Measurements from ENCODE around the gene CMSS1.

DNA sequence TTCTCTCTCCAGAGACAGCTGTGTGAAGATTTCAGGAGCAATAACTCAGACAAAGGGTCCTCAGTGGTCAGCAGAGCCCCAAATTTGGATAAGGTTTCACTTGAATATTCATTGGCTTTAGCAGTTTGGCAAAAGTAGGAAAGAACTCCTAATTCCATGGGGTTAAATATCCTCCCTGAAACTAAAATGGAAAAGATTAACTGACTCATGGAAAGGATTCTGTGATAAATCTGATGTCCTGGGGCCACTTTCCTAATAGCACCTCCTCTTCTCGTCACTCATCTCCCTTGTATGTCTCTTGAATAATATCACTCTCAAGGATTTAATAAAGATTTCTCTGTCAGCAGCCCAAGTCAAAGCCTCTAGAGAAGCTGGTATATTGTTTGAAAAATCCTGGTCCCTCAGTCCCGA lies 409.9 kb downstream of the CMSS1 start:
- TF ChIP-seq, protein P1, sequence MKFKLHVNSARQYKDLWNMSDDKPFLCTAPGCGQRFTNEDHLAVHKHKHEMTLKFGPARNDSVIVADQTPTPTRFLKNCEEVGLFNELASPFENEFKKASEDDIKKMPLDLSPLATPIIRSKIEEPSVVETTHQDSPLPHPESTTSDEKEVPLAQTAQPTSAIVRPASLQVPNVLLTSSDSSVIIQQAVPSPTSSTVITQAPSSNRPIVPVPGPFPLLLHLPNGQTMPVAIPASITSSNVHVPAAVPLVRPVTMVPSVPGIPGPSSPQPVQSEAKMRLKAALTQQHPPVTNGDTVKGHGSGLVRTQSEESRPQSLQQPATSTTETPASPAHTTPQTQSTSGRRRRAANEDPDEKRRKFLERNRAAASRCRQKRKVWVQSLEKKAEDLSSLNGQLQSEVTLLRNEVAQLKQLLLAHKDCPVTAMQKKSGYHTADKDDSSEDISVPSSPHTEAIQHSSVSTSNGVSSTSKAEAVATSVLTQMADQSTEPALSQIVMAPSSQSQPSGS (CRISPR knock-in tag; IDR thresholded peaks at IDR 0.05) = no peak
- TF ChIP-seq, protein P2, sequence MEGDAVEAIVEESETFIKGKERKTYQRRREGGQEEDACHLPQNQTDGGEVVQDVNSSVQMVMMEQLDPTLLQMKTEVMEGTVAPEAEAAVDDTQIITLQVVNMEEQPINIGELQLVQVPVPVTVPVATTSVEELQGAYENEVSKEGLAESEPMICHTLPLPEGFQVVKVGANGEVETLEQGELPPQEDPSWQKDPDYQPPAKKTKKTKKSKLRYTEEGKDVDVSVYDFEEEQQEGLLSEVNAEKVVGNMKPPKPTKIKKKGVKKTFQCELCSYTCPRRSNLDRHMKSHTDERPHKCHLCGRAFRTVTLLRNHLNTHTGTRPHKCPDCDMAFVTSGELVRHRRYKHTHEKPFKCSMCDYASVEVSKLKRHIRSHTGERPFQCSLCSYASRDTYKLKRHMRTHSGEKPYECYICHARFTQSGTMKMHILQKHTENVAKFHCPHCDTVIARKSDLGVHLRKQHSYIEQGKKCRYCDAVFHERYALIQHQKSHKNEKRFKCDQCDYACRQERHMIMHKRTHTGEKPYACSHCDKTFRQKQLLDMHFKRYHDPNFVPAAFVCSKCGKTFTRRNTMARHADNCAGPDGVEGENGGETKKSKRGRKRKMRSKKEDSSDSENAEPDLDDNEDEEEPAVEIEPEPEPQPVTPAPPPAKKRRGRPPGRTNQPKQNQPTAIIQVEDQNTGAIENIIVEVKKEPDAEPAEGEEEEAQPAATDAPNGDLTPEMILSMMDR (CRISPR knock-in tag; IDR thresholded peaks at IDR 0.05) = no peak
- no peak for TF ChIP-seq MYC (CRISPR knock-in tag; IDR thresholded peaks at IDR 0.05; ENCODE audit: borderline replicate concordance)
- no peak for TF ChIP-seq NONO (IDR thresholded peaks at IDR 0.05)
- TF ChIP-seq NONO (CRISPR knock-in tag; conservative IDR thresholded peaks at IDR 0.05) = no peak
- TF ChIP-seq PHB2 (IDR thresholded peaks at IDR 0.05; ENCODE audit: partially characterized antibody) = no peak
- TF ChIP-seq ZC3H4 (CRISPR knock-in tag; IDR thresholded peaks at IDR 0.05; ENCODE audit: borderline replicate concordance) = no peak
- TF ChIP-seq NR2C2 (CRISPR knock-in tag; IDR thresholded peaks at IDR 0.05; ENCODE audit: borderline replicate concordance) = no peak
- TF ChIP-seq ZMYM2 (CRISPR knock-in tag; IDR thresholded peaks at IDR 0.05) = no peak
- no peak for TF ChIP-seq FLYWCH1 (CRISPR knock-in tag; IDR thresholded peaks at IDR 0.05)
- no peak for TF ChIP-seq KAT7 (CRISPR knock-in tag; IDR thresholded peaks at IDR 0.05; ENCODE audit: borderline replicate concordance)
- no peak for TF ChIP-seq NFKBIZ (CRISPR knock-in tag; IDR thresholded peaks at IDR 0.05)
- no peak for TF ChIP-seq ZNF430 (CRISPR knock-in tag; IDR thresholded peaks at IDR 0.05)
- TF ChIP-seq ZNF570 (CRISPR knock-in tag; IDR thresholded peaks at IDR 0.05; ENCODE audit: borderline replicate concordance) = no peak
- TF ChIP-seq TAF1 (CRISPR knock-in tag; IDR thresholded peaks at IDR 0.05) = no peak

Data from HepG2 (cell line).